HG03354 (cell line): Measurements from ENCODE around the gene CXCL10.
"Not testable (repeated sequence)": the region's sequence is repeated elsewhere in the genome, so short reads cannot be mapped to it uniquely, and the experiment has no call there.

Source experiments
- ATAC-seq: cut with Tn5 transposase; IDR thresholded peaks from one replicate; pipeline ENCODE4 v1.9.1; 2021; ENCODE audit warnings: mild to moderate bottlenecking; ENCODE audit not compliant: unreplicated experiment, poor library complexity, severe bottlenecking

Gene CXCL10

DNA sequence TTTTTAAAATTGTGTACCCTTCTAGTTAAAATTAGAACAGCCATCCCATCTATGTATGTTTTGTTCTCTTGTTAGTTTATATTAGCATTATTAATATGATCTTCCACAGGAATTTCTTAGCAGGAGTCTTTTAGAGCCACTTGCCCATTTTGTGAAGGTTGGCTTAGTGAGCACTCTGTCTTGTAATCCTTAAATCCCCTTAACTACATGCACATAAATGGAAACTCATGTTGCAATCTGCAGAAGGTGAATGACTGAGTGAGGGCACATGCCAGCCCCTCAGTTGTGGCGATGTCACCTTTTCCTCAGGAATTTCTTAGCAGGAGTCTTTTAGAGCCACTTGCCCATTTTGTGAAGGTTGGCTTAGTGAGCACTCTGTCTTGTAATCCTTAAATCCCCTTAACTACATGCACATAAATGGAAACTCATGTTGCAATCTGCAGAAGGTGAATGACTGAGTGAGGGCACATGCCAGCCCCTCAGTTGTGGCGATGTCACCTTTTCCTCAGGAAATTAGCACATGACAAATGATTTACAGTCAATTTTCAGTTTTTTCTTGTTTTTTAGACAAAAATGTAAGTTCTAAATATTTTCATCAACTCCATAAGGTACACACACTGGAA lies 24.7 kb downstream of the CXCL10 start:
- ATAC-seq: not testable (repeated sequence)

- ATAC-seq: no peak
Observed at GRCh38 chr4:75997946-75998345, 25.4 kb downstream of the CXCL10 start.

- no peak for ATAC-seq
Observed at GRCh38 chr4:75997081-75997480, 26.2 kb downstream of the CXCL10 start.

DNA sequence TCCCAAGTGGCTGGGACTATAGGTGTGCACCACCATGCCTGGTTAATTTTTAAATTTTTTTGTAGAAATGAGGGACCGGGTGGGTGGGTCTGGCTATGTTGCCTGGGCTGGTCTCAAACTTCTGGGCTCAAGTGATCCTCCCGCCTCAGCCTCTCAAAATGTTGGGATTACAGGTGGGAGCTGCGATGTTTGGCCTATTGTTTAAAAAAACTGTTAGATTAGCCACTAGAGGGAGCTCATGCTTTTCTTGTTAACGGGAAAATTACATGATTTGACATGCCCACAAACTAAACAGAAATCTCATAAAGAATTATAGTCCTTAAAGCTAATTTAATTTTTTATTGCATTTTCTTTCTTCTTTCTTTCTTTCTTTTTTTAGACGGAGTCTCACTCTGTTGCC lies 27.6 kb downstream of the CXCL10 start:
- no peak for ATAC-seq

DNA sequence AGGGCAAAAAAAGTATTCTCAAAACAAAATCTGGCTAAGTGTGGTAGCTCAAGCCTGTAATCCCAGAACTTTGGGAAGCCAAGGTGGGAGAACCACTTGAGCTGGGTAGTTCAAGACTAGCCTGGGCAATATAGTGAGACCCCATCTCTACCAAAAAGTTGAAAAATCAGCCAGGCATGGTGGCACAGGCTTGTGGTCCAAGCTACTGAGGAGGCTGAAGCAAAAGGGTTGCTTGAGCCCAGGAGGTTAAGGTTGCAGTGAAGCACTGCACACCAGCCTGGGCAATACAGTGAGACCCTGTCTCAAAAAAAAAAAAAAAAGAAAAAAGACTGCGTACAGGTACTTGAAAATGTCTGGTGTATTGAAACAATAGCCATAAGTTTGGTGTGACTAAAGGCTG lies 30.8 kb downstream of the CXCL10 start:
- no peak for ATAC-seq

GRCh38 chr4:75989846-75990528 lies 33.3 kb downstream of the CXCL10 start:
- ATAC-seq: no peak

GRCh38 chr4:75985116-75985515 lies 38.2 kb downstream of the CXCL10 start:
- ATAC-seq: no peak

DNA sequence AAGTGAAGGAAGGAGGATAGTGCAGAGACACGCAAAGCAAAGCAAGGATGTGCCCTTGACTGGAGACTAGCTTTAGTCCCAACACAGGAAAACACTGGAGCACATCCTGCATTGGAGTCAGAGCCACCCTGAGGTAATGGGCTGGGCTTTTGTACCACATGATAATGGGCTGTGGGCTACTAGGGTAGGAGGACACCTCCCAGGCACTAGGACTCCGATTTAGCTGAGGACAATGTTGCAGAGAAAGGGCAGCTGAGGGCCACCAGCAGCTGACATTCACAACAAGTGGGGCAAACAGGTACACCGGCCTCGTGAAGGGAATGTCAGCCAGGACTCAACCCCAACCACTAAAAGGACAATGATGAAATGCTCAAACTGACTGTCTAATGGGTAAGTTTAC lies 42.7 kb downstream of the CXCL10 start:
- no peak for ATAC-seq

DNA sequence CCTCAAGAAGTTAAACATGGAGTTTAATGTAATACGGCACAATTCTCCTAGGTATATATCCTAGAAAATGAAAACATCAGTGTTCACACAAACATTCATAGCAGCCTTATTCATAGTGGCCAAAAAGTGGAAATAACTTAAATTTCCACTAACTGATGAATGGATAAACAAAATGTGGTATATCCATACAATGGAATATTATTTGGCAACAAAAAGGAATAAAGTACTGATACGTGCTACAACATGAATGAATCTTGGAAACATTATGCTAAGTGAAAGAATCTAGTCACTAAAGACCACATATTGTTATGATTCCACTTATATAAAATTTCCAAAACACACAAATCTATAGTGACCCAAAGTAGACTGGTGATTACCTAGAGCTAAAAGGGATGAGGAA lies 47.1 kb downstream of the CXCL10 start:
- ATAC-seq: no peak

GRCh38 chr4:75973766-75974165 lies 49.5 kb downstream of the CXCL10 start:
- ATAC-seq: no peak
